RCC 7860 (cell line): Measurements from ENCODE around the gene TEX14.
"Not testable (repeated sequence)": the region's sequence is repeated elsewhere in the genome, so short reads cannot be mapped to it uniquely, and the experiment has no call there.

ENCODE experiments used
- DNase-seq: peaks from one replicate; pipeline ENCODE4 v3.0.0-alpha.2; 2015; ENCODE audit warnings: low spot score
- FAIRE-seq: peaks from 2 replicates; lab custom pipeline; 2012; peaks lifted over from hg19 to GRCh38; lab: Jason Lieb, UNC

Gene TEX14

GRCh38 chr17:58570758-58571157 lies 121.1 kb downstream of the TEX14 start:
- FAIRE-seq (no peak), DNase-seq (no peak)

GRCh38 chr17:58569196-58569595 lies 122.6 kb downstream of the TEX14 start:
- DNase-seq (no peak), FAIRE-seq (no peak)

- DNase-seq (no peak), FAIRE-seq (no peak)
Measured at GRCh38 chr17:58568044-58568799, 123.6 kb downstream of the TEX14 start.

GRCh38 chr17:58565389-58566311 lies 126.2 kb downstream of the TEX14 start:
- no peak for FAIRE-seq
- no peak for DNase-seq

- FAIRE-seq (no peak), DNase-seq (no peak)
Measured at GRCh38 chr17:58564971-58565370, 126.9 kb downstream of the TEX14 start.

- DNase-seq (no peak), FAIRE-seq (no peak)
Measured at GRCh38 chr17:58564243-58564642, 127.6 kb downstream of the TEX14 start.

- FAIRE-seq (no peak), DNase-seq (no peak)
Measured at GRCh38 chr17:58560511-58560910, 131.3 kb downstream of the TEX14 start.

GRCh38 chr17:58557981-58558380 lies 133.9 kb downstream of the TEX14 start:
- no peak for FAIRE-seq
- DNase-seq = no peak

GRCh38 chr17:58556833-58557250 lies 135.0 kb downstream of the TEX14 start:
- FAIRE-seq (no peak), DNase-seq (no peak)

- DNase-seq, FAIRE-seq: not testable (repeated sequence)
Measured at GRCh38 chr17:58555109-58555508, 136.7 kb downstream of the TEX14 start.

GRCh38 chr17:58541249-58541648 lies 150.6 kb downstream of the TEX14 start:
- FAIRE-seq (no peak), DNase-seq (no peak)

- no peak for DNase-seq
Measured at GRCh38 chr17:58539698-58540097, 152.1 kb downstream of the TEX14 start.

GRCh38 chr17:58538811-58539409 lies 152.9 kb downstream of the TEX14 start:
- no peak for DNase-seq
- no peak for FAIRE-seq

More at GRCh38 chr17:58539698-58540097, 152.1 kb downstream of the TEX14 start:
- no peak for FAIRE-seq

GRCh38 chr17:58537266-58537665 lies 154.6 kb downstream of the TEX14 start:
- DNase-seq = no peak
- FAIRE-seq = no peak

- no peak for FAIRE-seq
- DNase-seq = no peak
Measured at GRCh38 chr17:58536542-58536941, 155.3 kb downstream of the TEX14 start.

GRCh38 chr17:58535431-58535830 lies 156.4 kb downstream of the TEX14 start:
- FAIRE-seq (no peak), DNase-seq (no peak)

GRCh38 chr17:58534901-58535421 lies 156.9 kb downstream of the TEX14 start:
- no peak for DNase-seq
- no peak for FAIRE-seq

GRCh38 chr17:58534331-58534730 lies 157.5 kb downstream of the TEX14 start:
- DNase-seq = no peak
- no peak for FAIRE-seq

GRCh38 chr17:58533616-58534188 lies 158.1 kb downstream of the TEX14 start:
- no peak for FAIRE-seq

GRCh38 chr17:58532555-58532951 lies 159.3 kb downstream of the TEX14 start:
- FAIRE-seq (no peak), DNase-seq (no peak)

More at GRCh38 chr17:58533616-58534188, 158.1 kb downstream of the TEX14 start:
- no peak for DNase-seq
